Trophoblast cell (in vitro differentiated cells and primary cell): ENCODE measurements around the gene MAP6D1.

Source experiments
- DNase-seq, 2 donors: peaks; one replicate each; pipeline ENCODE4 v3.0.0-alpha.2; 2016
- H2AFZ ChIP-seq: 2 replicates; pipeline ENCODE4 v1.6.1; 2013; ENCODE audit warnings: low read length, moderate library complexity, mild to moderate bottlenecking; ENCODE audit not compliant: insufficient read depth, poor library complexity
- H2AK5ac ChIP-seq: 2 replicates; pipeline ENCODE4 v1.6.1; 2013; ENCODE audit warnings: mild to moderate bottlenecking, low read length
- H2BK120ac ChIP-seq: 2 replicates; pipeline ENCODE4 v1.6.1; 2013; ENCODE audit warnings: low read length, mild to moderate bottlenecking, moderate library complexity; ENCODE audit not compliant: insufficient read depth, poor library complexity
- H2BK12ac ChIP-seq: 2 replicates; pipeline ENCODE4 v1.6.1; 2013; ENCODE audit warnings: mild to moderate bottlenecking, low read length, moderate library complexity
- H2BK5ac ChIP-seq: 2 replicates; pipeline ENCODE4 v1.6.1; 2013; ENCODE audit warnings: low read length, low read depth, moderate library complexity, mild to moderate bottlenecking; ENCODE audit not compliant: poor library complexity
- H3K14ac ChIP-seq: 2 replicates; pipeline ENCODE4 v1.6.1; 2013; ENCODE audit warnings: mild to moderate bottlenecking, low read length
- H3K18ac ChIP-seq: 2 replicates; pipeline ENCODE4 v1.6.1; 2013; ENCODE audit warnings: mild to moderate bottlenecking, low read length
- H3K23ac ChIP-seq: 2 replicates; pipeline ENCODE4 v1.6.1; 2013; ENCODE audit warnings: low read length
- H3K27ac ChIP-seq: 2 replicates; pipeline ENCODE4 v1.5.1; 2013; ENCODE audit warnings: low read depth, mild to moderate bottlenecking, inconsistent platforms, low read length, moderate library complexity
- H3K27me3 ChIP-seq: 2 replicates; pipeline ENCODE4 v1.6.1; 2013; ENCODE audit warnings: inconsistent platforms, mild to moderate bottlenecking, low read length, moderate library complexity; ENCODE audit not compliant: insufficient read depth
- H3K36me3 ChIP-seq, 2 experiments: 1 replicate in 1 of 2; 2 replicates in 1 of 2; pipeline ENCODE4 v1.6.1; 2013; ENCODE audit warnings: low read length in 2 of 2, mild to moderate bottlenecking in 2 of 2, moderate library complexity in 1 of 2; ENCODE audit not compliant: insufficient read depth in 2 of 2, control insufficient read depth in 1 of 2
- H3K4ac ChIP-seq: 2 replicates; pipeline ENCODE4 v1.6.1; 2013; ENCODE audit warnings: low read depth, mild to moderate bottlenecking, low read length, moderate library complexity
- H3K4me1 ChIP-seq, 2 experiments: 1 replicate in 1 of 2; 2 replicates in 1 of 2; pipeline ENCODE4 v1.6.1; 2013; ENCODE audit warnings: low read length in 2 of 2, mild to moderate bottlenecking in 2 of 2, moderate library complexity in 1 of 2; ENCODE audit not compliant: insufficient read depth in 2 of 2, control insufficient read depth in 1 of 2
- H3K4me2 ChIP-seq: 2 replicates; pipeline ENCODE4 v1.6.1; 2013; ENCODE audit warnings: inconsistent platforms, mild to moderate bottlenecking, low read length, moderate library complexity
- H3K4me3 ChIP-seq: 2 replicates; pipeline ENCODE4 v1.5.1; 2013; ENCODE audit warnings: mild to moderate bottlenecking, low read depth, low read length, inconsistent platforms
- H3K79me1 ChIP-seq: one replicate; pipeline ENCODE4 v1.6.1; 2013; ENCODE audit warnings: low read length
- H3K79me2 ChIP-seq: 2 replicates; pipeline ENCODE4 v1.6.1; 2013; ENCODE audit warnings: low read length, mild to moderate bottlenecking; ENCODE audit not compliant: control insufficient read depth, insufficient read depth, poor library complexity
- H3K9ac ChIP-seq: 2 replicates; pipeline ENCODE4 v1.6.1; 2013; ENCODE audit warnings: mild to moderate bottlenecking, low read length
- H3K9me3 ChIP-seq: 2 replicates; pipeline ENCODE4 v1.6.1; 2013; ENCODE audit warnings: low read depth, mild to moderate bottlenecking, control low read depth, inconsistent platforms, low read length; ENCODE audit not compliant: insufficient read depth
- H4K12ac ChIP-seq: 2 replicates; pipeline ENCODE4 v1.6.1; 2013; ENCODE audit warnings: low read depth, mild to moderate bottlenecking, low read length, moderate library complexity
- H4K8ac ChIP-seq: 2 replicates; pipeline ENCODE4 v1.6.1; 2013; ENCODE audit warnings: low read depth, mild to moderate bottlenecking, low read length, moderate library complexity
- H4K91ac ChIP-seq: one replicate; pipeline ENCODE4 v1.6.1; 2013; ENCODE audit warnings: low read depth, mild to moderate bottlenecking, low read length, moderate library complexity
- WGBS: extraction: QIAGEN DNeasy Blood & Tissue Kit; methylation state at CpG from one replicate; pipeline ENCODE4 v1.1.7; 2013; ENCODE audit warnings: missing lambda C conversion rate; ENCODE audit not compliant: insufficient read length, insufficient coverage; ENCODE audit errors: extremely low coverage; 5-methylcytosine and 5-hydroxymethylcytosine counted together

The MAP6D1 gene

DNA sequence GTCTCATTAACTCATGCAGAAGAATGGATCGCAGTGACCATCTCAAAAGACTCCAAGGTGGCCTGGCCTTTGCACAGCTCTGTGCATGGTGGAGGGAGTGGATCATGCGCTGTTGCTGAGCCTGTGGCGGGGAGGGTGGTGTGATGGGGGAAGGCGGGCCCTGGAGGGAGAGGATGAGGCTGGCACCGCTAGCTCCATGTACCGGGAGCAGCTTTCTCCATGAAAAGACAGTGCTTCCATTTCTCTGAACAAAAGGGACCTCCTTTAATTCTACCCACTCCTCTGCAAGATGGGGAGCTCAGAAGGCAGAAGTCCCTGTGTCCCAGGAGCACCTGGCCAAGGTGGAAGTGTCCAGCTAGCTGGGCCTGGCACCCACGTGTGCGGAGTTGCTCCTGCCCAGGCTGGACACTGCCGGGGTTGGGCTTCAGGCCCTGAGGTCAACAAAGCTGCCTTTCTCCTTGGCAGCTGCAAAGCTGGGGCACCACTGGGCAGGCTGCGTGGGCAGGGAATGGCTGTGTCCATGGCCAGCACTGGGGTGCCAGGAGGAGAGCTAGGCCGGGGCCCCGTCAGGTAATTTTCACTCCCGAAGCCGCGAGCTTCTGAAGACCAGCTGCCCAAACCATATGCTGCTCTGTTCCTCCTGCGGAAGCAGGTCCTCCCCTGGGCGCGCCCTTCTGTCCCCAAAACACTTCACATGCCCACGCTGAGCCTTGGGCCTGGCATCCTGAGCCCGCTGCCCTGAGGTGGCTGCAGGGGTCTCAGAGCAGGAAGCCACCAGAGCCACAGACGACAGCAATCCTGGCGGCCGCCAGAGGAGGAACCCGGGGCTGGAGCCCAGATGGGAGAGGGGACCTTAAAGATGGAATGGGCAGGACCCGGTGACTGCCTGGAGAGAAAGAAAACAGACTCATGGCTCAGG, 6.4 kb downstream of the MAP6D1 start:
- no peak overlapping the region for H3K4me2 ChIP-seq
- H2AFZ ChIP-seq: no peak overlapping the region
- H3K4me3 ChIP-seq: no peak overlapping the region
- H4K91ac ChIP-seq: no peak overlapping the region
- H2AK5ac ChIP-seq: no peak overlapping the region
- H3K18ac ChIP-seq: no peak overlapping the region
- no peaks in the 10 kb centered on the region for H3K79me2 ChIP-seq
- H3K4ac ChIP-seq: no peak overlapping the region
- DNase-seq: no peak
- no peak overlapping the region for H2BK120ac ChIP-seq
- H2BK12ac ChIP-seq: no peak overlapping the region
- H3K27ac ChIP-seq: no peak overlapping the region
- no CpG with 5 or more reads among the region's 25 CpGs for WGBS
- no peaks in the 10 kb centered on the region for H3K9me3 ChIP-seq
- no peak overlapping the region for H4K8ac ChIP-seq
- no peak overlapping the region for H3K23ac ChIP-seq
- H3K36me3 ChIP-seq: peaks cover 8 to 24% of the 10 kb centered on the region in 2 experiments
- H2BK5ac ChIP-seq: no peak overlapping the region
- H3K14ac ChIP-seq: no peak overlapping the region
- H4K12ac ChIP-seq: no peak overlapping the region
- peaks cover 3 to 6% of the 10 kb centered on the region in 2 experiments for H3K4me1 ChIP-seq
- no peaks in the 10 kb centered on the region for H3K27me3 ChIP-seq
- no peaks in the 10 kb centered on the region for H3K79me1 ChIP-seq
- H3K9ac ChIP-seq: no peak overlapping the region

DNA sequence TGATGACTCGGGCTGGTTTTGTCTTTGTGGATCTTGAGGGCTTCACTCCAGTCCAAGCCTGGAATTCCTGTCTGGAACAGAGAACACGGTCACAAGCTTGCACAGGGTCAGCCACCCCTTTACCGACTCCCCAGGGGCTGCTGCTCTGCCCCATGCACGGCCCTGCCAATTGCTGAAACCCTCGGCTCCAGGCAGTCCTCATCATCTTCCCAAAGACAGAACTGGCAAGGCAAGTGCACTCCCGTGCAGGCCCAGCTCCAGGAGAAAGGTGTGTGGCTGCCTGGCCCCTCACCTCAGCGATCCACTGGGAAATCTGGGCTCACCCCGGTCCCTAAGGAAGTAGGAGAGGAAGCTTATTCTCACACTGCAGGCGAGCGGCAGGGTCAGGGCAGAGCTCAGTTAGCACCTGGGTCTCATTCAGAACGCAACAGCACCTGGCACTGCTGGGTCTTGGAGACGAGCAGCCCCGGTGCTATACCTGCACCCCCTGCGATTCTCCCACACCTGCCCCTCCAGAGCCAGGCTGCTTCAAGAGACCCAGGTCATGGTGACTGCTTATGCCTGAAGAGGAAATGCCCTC, 7.2 kb downstream of the MAP6D1 start:
- Histone ChIP-seq H3K23ac (no peak overlapping the region), H3K9ac (no peak overlapping the region), H3K27me3 (no peaks in the 10 kb centered on the region), H3K4me1 (peaks cover 3 to 6% of the 10 kb centered on the region in 2 experiments), H2BK120ac (no peak overlapping the region), H3K14ac (no peak overlapping the region), H3K9me3 (no peaks in the 10 kb centered on the region), H3K18ac (no peak overlapping the region), H2AK5ac (no peak overlapping the region), H3K4me3 (no peak overlapping the region), H4K8ac (no peak overlapping the region), H3K4me2 (no peak overlapping the region), H2AFZ (no peak overlapping the region), H2BK5ac (no peak overlapping the region), H4K12ac (no peak overlapping the region), H3K36me3 (peaks cover 8 to 24% of the 10 kb centered on the region in 2 experiments), H3K27ac (no peak overlapping the region), H3K4ac (no peak overlapping the region), H3K79me2 (no peaks in the 10 kb centered on the region), H4K91ac (no peak overlapping the region), H2BK12ac (no peak overlapping the region), H3K79me1 (no peaks in the 10 kb centered on the region)
- WGBS: no CpG with 5 or more reads among the region's 14 CpGs
- DNase-seq: no peak

DNA sequence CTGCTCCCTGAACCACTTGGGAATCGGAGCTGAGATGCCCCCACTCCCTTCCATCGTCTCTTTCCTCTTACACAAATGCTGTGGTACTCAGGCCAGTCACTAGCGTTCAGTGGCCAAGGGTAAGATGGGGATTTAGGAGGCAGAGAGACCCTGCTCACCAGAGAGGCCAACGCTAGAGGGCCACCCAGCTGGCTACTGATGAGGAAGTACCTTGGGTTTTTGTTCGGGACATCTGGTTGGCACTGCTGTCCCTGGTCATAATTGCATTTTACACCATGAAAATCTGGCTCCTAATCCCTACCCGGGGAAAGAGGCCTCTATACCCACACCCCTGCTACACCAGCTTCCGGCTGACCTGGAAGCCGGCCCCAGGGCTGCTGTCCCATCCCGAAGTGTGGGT, 7.7 kb downstream of the MAP6D1 start:
- Histone ChIP-seq H3K36me3 (peaks cover 8 to 26% of the 10 kb centered on the region in 2 experiments), H3K4me1 (peaks cover 2 to 3% of the 10 kb centered on the region in 2 experiments), H3K9me3 (no peaks in the 10 kb centered on the region), H2AK5ac (no peak overlapping the region), H4K8ac (no peak overlapping the region), H3K23ac (no peak overlapping the region), H2BK12ac (no peak overlapping the region), H4K12ac (no peak overlapping the region), H3K79me2 (no peaks in the 10 kb centered on the region), H4K91ac (no peak overlapping the region), H3K4me3 (no peak overlapping the region), H2AFZ (no peak overlapping the region), H3K14ac (no peak overlapping the region), H3K9ac (no peak overlapping the region), H3K4ac (no peak overlapping the region), H2BK120ac (no peak overlapping the region), H3K27ac (no peak overlapping the region), H3K79me1 (no peaks in the 10 kb centered on the region), H2BK5ac (no peak overlapping the region), H3K18ac (no peak overlapping the region), H3K4me2 (no peak overlapping the region), H3K27me3 (no peaks in the 10 kb centered on the region)
- no CpG with 5 or more reads among the region's 9 CpGs for WGBS
- no peak for DNase-seq

DNA sequence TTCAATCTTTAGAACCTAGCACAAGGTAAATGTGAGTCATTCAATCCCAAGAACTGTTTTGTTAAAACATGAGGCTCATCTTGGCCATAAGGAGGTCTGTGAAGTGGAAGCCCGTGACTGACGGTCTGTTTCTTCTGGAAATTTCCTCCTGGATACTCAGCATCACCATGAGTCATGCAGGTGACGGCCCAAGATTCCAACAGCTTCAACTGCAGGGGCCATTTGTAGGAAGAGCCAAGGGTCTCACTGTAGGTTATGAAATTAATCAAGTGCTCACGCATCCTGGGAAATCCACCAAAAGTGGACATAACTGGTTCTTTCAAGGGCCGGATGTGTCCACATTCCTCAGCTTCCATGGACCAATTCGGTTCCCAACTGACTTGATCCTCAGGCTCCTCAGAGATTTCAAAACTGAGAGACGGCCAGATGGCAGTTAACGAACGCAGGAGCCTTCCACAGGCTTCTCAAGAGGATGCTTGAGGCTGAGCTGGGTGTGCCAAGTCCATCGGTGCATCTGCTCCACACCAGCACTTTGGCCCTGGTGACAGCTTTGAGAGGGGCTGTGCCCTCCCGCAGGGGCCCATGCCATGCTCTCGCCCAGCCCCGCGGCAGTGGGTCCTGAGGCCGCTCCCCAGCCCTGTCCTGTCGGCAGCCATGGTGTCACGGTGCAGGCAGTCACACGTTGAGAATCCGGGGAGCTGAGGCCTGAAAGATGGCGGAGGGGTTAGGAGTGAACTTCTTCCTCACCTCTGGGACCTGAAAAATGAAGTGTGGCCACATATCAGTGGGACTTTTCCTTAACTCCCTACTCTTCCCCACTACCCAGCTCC, 8.5 kb downstream of the MAP6D1 start:
- H4K8ac ChIP-seq: no peak overlapping the region
- no peak for DNase-seq
- H4K91ac ChIP-seq: no peak overlapping the region
- H2AFZ ChIP-seq: no peak overlapping the region
- no peaks in the 10 kb centered on the region for H3K79me1 ChIP-seq
- no peak overlapping the region for H2BK120ac ChIP-seq
- H3K9ac ChIP-seq: no peak overlapping the region
- H3K79me2 ChIP-seq: no peaks in the 10 kb centered on the region
- no peak overlapping the region for H3K14ac ChIP-seq
- H3K27ac ChIP-seq: no peak overlapping the region
- H3K9me3 ChIP-seq: no peaks in the 10 kb centered on the region
- H2AK5ac ChIP-seq: no peak overlapping the region
- H2BK12ac ChIP-seq: no peak overlapping the region
- peaks cover 8 to 28% of the 10 kb centered on the region in 2 experiments for H3K36me3 ChIP-seq
- H3K4me3 ChIP-seq: no peak overlapping the region
- H3K23ac ChIP-seq: no peak overlapping the region
- WGBS: no CpG with 5 or more reads among the region's 20 CpGs
- H4K12ac ChIP-seq: no peak overlapping the region
- no peak overlapping the region for H3K18ac ChIP-seq
- H2BK5ac ChIP-seq: no peak overlapping the region
- no peaks in the 10 kb centered on the region for H3K27me3 ChIP-seq
- H3K4me1 ChIP-seq: no peaks in the 10 kb centered on the region
- no peak overlapping the region for H3K4me2 ChIP-seq
- H3K4ac ChIP-seq: no peak overlapping the region
